ENCODE data around the gene TEPSIN.
A peak's percentile ranks its signal among the peaks of the same experiment; 100 is the strongest.

DNA sequence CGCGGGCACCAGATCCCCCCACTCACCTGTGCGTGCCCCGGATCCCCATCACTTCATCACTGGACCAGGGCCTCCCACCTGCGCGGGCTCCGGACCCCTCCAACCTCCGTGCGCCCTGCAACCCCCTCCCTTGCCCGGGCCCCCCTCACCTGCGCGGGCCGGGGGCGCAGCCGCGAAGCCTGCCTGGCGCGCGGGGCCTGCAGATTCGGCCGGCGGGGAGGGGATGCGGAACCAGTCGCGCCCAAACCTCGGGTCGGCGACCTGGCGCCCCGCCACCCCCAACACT is 16.3 kb downstream of the TEPSIN start:
- TF ChIP-seq, protein P1, sequence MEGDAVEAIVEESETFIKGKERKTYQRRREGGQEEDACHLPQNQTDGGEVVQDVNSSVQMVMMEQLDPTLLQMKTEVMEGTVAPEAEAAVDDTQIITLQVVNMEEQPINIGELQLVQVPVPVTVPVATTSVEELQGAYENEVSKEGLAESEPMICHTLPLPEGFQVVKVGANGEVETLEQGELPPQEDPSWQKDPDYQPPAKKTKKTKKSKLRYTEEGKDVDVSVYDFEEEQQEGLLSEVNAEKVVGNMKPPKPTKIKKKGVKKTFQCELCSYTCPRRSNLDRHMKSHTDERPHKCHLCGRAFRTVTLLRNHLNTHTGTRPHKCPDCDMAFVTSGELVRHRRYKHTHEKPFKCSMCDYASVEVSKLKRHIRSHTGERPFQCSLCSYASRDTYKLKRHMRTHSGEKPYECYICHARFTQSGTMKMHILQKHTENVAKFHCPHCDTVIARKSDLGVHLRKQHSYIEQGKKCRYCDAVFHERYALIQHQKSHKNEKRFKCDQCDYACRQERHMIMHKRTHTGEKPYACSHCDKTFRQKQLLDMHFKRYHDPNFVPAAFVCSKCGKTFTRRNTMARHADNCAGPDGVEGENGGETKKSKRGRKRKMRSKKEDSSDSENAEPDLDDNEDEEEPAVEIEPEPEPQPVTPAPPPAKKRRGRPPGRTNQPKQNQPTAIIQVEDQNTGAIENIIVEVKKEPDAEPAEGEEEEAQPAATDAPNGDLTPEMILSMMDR (IDR thresholded peaks at IDR 0.05; ENCODE audit: poor library complexity, severe bottlenecking), result peak; percentile 15
- no peak for TF ChIP-seq EZH2 (IDR thresholded peaks at IDR 0.05; ENCODE audit: borderline replicate concordance, insufficient read depth, low read length, poor library complexity, severe bottlenecking)
- peak; percentile 32 for TF ChIP-seq SMC3 (conservative IDR thresholded peaks at IDR 0.05; ENCODE audit: poor library complexity)
- TF ChIP-seq POLR2AphosphoS5 (IDR thresholded peaks at IDR 0.05), result no peak
- TF ChIP-seq EP300 (conservative IDR thresholded peaks at IDR 0.05; ENCODE audit: poor library complexity, severe bottlenecking), result no peak
- TF ChIP-seq MXI1 (conservative IDR thresholded peaks at IDR 0.05; ENCODE audit: poor library complexity, severe bottlenecking), result no peak
- TF ChIP-seq, protein P2, sequence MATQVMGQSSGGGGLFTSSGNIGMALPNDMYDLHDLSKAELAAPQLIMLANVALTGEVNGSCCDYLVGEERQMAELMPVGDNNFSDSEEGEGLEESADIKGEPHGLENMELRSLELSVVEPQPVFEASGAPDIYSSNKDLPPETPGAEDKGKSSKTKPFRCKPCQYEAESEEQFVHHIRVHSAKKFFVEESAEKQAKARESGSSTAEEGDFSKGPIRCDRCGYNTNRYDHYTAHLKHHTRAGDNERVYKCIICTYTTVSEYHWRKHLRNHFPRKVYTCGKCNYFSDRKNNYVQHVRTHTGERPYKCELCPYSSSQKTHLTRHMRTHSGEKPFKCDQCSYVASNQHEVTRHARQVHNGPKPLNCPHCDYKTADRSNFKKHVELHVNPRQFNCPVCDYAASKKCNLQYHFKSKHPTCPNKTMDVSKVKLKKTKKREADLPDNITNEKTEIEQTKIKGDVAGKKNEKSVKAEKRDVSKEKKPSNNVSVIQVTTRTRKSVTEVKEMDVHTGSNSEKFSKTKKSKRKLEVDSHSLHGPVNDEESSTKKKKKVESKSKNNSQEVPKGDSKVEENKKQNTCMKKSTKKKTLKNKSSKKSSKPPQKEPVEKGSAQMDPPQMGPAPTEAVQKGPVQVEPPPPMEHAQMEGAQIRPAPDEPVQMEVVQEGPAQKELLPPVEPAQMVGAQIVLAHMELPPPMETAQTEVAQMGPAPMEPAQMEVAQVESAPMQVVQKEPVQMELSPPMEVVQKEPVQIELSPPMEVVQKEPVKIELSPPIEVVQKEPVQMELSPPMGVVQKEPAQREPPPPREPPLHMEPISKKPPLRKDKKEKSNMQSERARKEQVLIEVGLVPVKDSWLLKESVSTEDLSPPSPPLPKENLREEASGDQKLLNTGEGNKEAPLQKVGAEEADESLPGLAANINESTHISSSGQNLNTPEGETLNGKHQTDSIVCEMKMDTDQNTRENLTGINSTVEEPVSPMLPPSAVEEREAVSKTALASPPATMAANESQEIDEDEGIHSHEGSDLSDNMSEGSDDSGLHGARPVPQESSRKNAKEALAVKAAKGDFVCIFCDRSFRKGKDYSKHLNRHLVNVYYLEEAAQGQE (IDR thresholded peaks at IDR 0.05; ENCODE audit: borderline replicate concordance), result no peak
- no peak for TF ChIP-seq RAD21 (conservative IDR thresholded peaks at IDR 0.05)
